GM23248 (cell line): Measurements from ENCODE around the gene GZMH. TPM values are rescaled to one million over a fixed set of nuclear protein-coding genes. Genes with fewer than 3 reads are reported as not detected.

Experiments used
- DNase-seq: peaks from one replicate; pipeline ENCODE4 v3.0.0-alpha.2; 2015
- H2AFZ ChIP-seq: fragments of 200-600 bp; sonication (generic); 2 replicates; pipeline ENCODE4 v1.6.1; 2016; ENCODE audit warnings: antibody characterized with exemption
- H3F3A ChIP-seq: fragments of 200-600 bp; sonication (generic); 2 replicates; pipeline ENCODE4 v1.6.1; 2016; ENCODE audit warnings: mild to moderate bottlenecking, antibody characterized with exemption, mixed run types; ENCODE audit not compliant: insufficient read depth
- H3K27ac ChIP-seq: fragments of 200-600 bp; sonication (generic); 2 replicates; pipeline ENCODE4 v1.5.1; 2016; ENCODE audit warnings: mild to moderate bottlenecking
- H3K27me3 ChIP-seq: fragments of 200-600 bp; sonication (generic); replicated peaks from 2 replicates; pipeline ENCODE4 v1.6.1; 2016; ENCODE audit warnings: mild to moderate bottlenecking; ENCODE audit not compliant: insufficient read depth
- H3K36me3 ChIP-seq: fragments of 200-600 bp; sonication (generic); 2 replicates; pipeline ENCODE4 v1.6.1; 2016; ENCODE audit warnings: low read depth, mild to moderate bottlenecking
- H3K4me1 ChIP-seq: fragments of 200-600 bp; sonication (generic); 2 replicates; pipeline ENCODE4 v1.6.1; 2016; ENCODE audit warnings: mild to moderate bottlenecking; ENCODE audit not compliant: insufficient read depth
- H3K4me2 ChIP-seq: fragments of 200-600 bp; sonication (generic); one replicate; pipeline ENCODE4 v1.6.1; 2016; ENCODE audit warnings: mild to moderate bottlenecking; ENCODE audit not compliant: unreplicated experiment
- H3K4me3 ChIP-seq: fragments of 200-600 bp; sonication (generic); 2 replicates; pipeline ENCODE4 v1.5.1; 2016; ENCODE audit warnings: mild to moderate bottlenecking
- H3K79me2 ChIP-seq: fragments of 200-600 bp; sonication (generic); 2 replicates; pipeline ENCODE4 v1.6.1; 2016; ENCODE audit warnings: mild to moderate bottlenecking; ENCODE audit not compliant: insufficient read depth
- H3K9ac ChIP-seq: fragments of 200-600 bp; sonication (generic); 2 replicates; pipeline ENCODE4 v1.6.1; 2016; ENCODE audit warnings: mild to moderate bottlenecking
- H3K9me2 ChIP-seq: fragments of 200-600 bp; sonication (generic); 2 replicates; pipeline ENCODE4 v1.6.1; 2016; ENCODE audit warnings: mixed run types, mild to moderate bottlenecking, moderate library complexity; ENCODE audit not compliant: insufficient read depth
- H3K9me3 ChIP-seq: fragments of 200-600 bp; sonication (generic); one replicate; pipeline ENCODE4 v1.6.1; 2017; ENCODE audit warnings: low read depth
- H4K20me1 ChIP-seq: fragments of 200-600 bp; sonication (generic); 2 replicates; pipeline ENCODE4 v1.6.0; 2016; ENCODE audit not compliant: insufficient read depth
- EZH2 ChIP-seq: fragments of 200-600 bp; sonication (generic); IDR thresholded peaks from 2 replicates; pipeline ENCODE4 v1.6.1; 2018; ENCODE audit warnings: antibody characterized with exemption, mild to moderate bottlenecking; ENCODE audit not compliant: insufficient read depth, poor library complexity, severe bottlenecking
- EZH2phosphoT487 ChIP-seq: fragments of 200-600 bp; sonication (generic); IDR thresholded peaks from 2 replicates; pipeline ENCODE4 v1.6.1; 2018; ENCODE audit warnings: antibody characterized with exemption, moderate library complexity, mild to moderate bottlenecking, low read depth; ENCODE audit not compliant: insufficient read depth
- WGBS, 2 experiments: methylation state at CpG; one replicate each; pipeline ENCODE4 v1.1.6; 2015 to 2017; ENCODE audit warnings: low lambda C conversion rate in 2 of 2, low coverage in 1 of 2; ENCODE audit errors: missing lambda C conversion rate in 2 of 2; 5-methylcytosine and 5-hydroxymethylcytosine counted together
- in situ Hi-C: fragments of 300-500 bp; cut with MboI; formaldehyde crosslinking; loops from 2 replicates; pipeline ENCODE4 v1.15.0; 2020
- polyA plus RNA-seq: library from polyadenylated mRNA; unstranded; fragments of >200 nt; fragmentation: Nextera tagmentation; extraction: Ambion mirVana; gene quantifications from 2 replicates; pipeline ENCODE4 v1.2.1, GENCODE V29; 2016
- total RNA-seq: library from RNA; depleted of rRNA; stranded (reverse); fragments of >200 nt; shearing (Covaris generic); gene quantifications from 2 replicates; pipeline ENCODE4 v1.2.3, GENCODE V29; 2014; rRNA removed

Gene GZMH
- total and polyA plus RNA-seq, 2 experiments from 2014 or later = not detected

- Histone ChIP-seq H3K9me2 (no peaks in the 10 kb centered on the region), H3K27ac (no peak overlapping the region), H4K20me1 (no peaks in the 10 kb centered on the region), H3K79me2 (no peaks in the 10 kb centered on the region), H3K27me3 (no peaks in the 10 kb centered on the region), H3K36me3 (no peaks in the 10 kb centered on the region), H3F3A (no peaks in the 10 kb centered on the region), H3K4me1 (no peaks in the 10 kb centered on the region), H3K4me2 (no peak overlapping the region), H3K4me3 (no peak overlapping the region), H3K9me3 (no peaks in the 10 kb centered on the region), H2AFZ (no peak overlapping the region), H3K9ac (no peak overlapping the region)
- no peak for TF ChIP-seq EZH2phosphoT487
- no peak for TF ChIP-seq EZH2
- 5 to 16% methylated on average over 2 of the region's 2 CpGs for WGBS, 2 experiments
- DNase-seq = no peak
- in situ Hi-C loops = no loop called here
Observed at GRCh38 chr14:24565766-24566165, 43.7 kb downstream of the GZMH start.

GRCh38 chr14:24563505-24563904 lies 46.0 kb downstream of the GZMH start:
- no peak for DNase-seq
- Histone ChIP-seq H3K4me1 (no peaks in the 10 kb centered on the region), H3F3A (no peaks in the 10 kb centered on the region), H2AFZ (no peak overlapping the region), H3K27me3 (no peaks in the 10 kb centered on the region), H3K4me2 (no peak overlapping the region), H3K79me2 (no peaks in the 10 kb centered on the region), H3K27ac (no peak overlapping the region), H4K20me1 (no peaks in the 10 kb centered on the region), H3K36me3 (no peaks in the 10 kb centered on the region), H3K9ac (no peak overlapping the region), H3K4me3 (no peak overlapping the region), H3K9me2 (no peaks in the 10 kb centered on the region), H3K9me3 (no peaks in the 10 kb centered on the region)
- TF ChIP-seq EZH2 (no peak), EZH2phosphoT487 (no peak)
- in situ Hi-C loops = no loop called here
- WGBS, 2 experiments = 8 to 12% methylated on average over 3 of the region's 3 CpGs

GRCh38 chr14:24556756-24557155 lies 52.7 kb downstream of the GZMH start:
- DNase-seq = peak; percentile 38
- Histone ChIP-seq H3K4me2 (no peak overlapping the region), H4K20me1 (no peaks in the 10 kb centered on the region), H3K79me2 (no peaks in the 10 kb centered on the region), H3F3A (no peaks in the 10 kb centered on the region), H2AFZ (no peak overlapping the region), H3K9me3 (no peaks in the 10 kb centered on the region), H3K27me3 (no peaks in the 10 kb centered on the region), H3K27ac (no peak overlapping the region), H3K4me3 (no peak overlapping the region), H3K36me3 (no peaks in the 10 kb centered on the region), H3K4me1 (no peaks in the 10 kb centered on the region), H3K9ac (no peak overlapping the region), H3K9me2 (no peaks in the 10 kb centered on the region)
- WGBS, 2 experiments = 5 to 8% methylated on average over 4 of the region's 4 CpGs
- TF ChIP-seq EZH2 = no peak
- TF ChIP-seq EZH2phosphoT487 = no peak
- in situ Hi-C loops = no loop called here

Other genes starting within 250 kb of the GZMH start
- 96.9 and 113 TPM in 2 replicates for gene NFATC4, start 241.5 kb downstream of the GZMH start, total RNA-seq
- 75.6 and 84.8 TPM in 2 replicates for gene NFATC4, start 241.5 kb downstream of the GZMH start, polyA plus RNA-seq
- 3.7 and 4.4 TPM in 2 replicates for gene NYNRIN, start 210.7 kb downstream of the GZMH start, total RNA-seq
- gene NYNRIN, start 210.7 kb downstream of the GZMH start, polyA plus RNA-seq = 2.2 and 2.5 TPM in 2 replicates
- gene CBLN3, start 180.0 kb downstream of the GZMH start, total RNA-seq = 3.4 and 5.6 TPM in 2 replicates
- 2.4 and 3.1 TPM in 2 replicates for gene CBLN3, start 180.0 kb downstream of the GZMH start, polyA plus RNA-seq
- 36.2 and 57.5 TPM in 2 replicates for gene KHNYN, start 179.7 kb downstream of the GZMH start, total RNA-seq
- gene KHNYN, start 179.7 kb downstream of the GZMH start, polyA plus RNA-seq = 14.4 and 15.3 TPM in 2 replicates
- 7.7 and 8.3 TPM in 2 replicates for gene SDR39U1, start 166.9 kb downstream of the GZMH start, total RNA-seq
- gene SDR39U1, start 166.9 kb downstream of the GZMH start, polyA plus RNA-seq = 41.7 and 44.7 TPM in 2 replicates
- gene CMA1, start 101.4 kb downstream of the GZMH start, total RNA-seq = not detected in 2 replicates
- gene CMA1, start 101.4 kb downstream of the GZMH start, polyA plus RNA-seq = not detected in 2 replicates
- not detected in 2 replicates for gene CTSG, start 33.4 kb downstream of the GZMH start, total RNA-seq
- not detected in 2 replicates for gene CTSG, start 33.4 kb downstream of the GZMH start, polyA plus RNA-seq
- gene GZMB, start 24.5 kb upstream of the GZMH start, total RNA-seq = not detected in 2 replicates
- not detected in 2 replicates for gene GZMB, start 24.5 kb upstream of the GZMH start, polyA plus RNA-seq